ENCODE measurements around the gene NFIX. TPM values are rescaled to one million over a fixed set of nuclear protein-coding genes. Genes with fewer than 3 reads are reported as not detected.

NFIX gene
- total RNA-seq, 4 donors from 2014 or later: 32.3 to 81.2 (median 51.6) TPM

DNA sequence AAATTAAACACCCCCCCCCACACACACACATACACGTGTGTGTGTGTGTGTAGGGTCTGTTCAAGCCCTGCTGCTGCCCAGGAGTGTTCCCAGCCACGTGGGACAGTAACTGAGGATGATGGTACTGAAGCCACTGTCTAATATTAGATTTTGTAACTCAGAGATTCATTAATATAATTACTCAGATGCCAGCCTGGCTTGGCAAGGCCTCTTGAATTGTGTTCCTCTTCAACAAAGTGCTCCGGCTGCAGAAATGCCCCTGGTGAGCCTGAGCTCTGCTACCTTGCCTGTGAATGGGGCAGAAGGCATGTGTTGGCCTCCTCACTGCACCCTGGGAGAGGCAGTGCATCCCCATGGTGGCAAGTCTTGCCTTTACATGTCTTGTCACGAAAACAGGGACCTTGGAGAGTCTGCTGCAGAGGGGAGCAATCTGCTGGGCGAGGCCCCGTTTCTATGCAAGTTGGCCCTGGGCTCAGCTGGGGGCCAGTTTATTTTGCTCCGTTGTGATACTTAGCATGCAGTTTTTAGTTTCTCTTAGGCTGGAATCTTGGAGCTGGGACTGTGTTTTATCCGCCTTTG lies 44.0 kb downstream of the NFIX start:
- Histone ChIP-seq H3K4me3 (no peak overlapping the region), H3K4me1 (peaks cover 58 to 95% (median 66%) of the 10 kb centered on the region in 3 donors)

DNA sequence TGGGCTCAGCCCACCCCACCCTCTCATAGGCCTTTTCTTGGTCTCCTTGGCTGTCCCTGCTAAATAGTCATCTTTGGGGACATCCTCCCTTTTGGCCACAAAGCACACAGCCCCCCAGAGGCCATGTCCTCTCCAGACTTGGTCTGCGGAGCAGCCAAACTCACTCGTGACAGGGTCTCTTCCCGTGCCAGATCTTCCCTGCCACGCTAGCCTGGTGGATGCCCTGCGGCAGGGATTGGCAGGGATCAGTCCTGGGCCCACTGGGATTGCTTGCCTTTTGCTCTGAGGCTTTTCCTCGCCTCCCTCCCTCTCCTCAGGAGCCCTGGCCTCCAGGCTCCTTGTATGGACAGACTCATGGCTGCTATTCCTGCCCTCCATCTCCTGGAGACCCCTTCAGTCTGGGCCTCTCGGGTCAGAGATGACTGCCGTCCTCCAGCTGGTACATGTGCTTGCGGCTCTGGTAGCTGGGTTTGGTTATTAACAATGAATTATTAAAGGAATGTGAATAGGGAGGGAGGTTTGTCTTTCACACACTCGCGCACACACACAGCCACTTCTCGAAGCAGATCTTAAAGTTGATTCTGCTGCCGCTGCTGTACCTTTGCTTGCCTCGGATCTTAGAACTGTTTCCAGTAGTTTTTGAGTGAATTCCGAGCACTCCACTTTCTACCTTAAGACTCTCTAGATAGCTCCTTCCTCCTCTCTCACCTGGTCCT lies 45.1 kb downstream of the NFIX start:
- Histone ChIP-seq H3K27me3 (no peaks in the 10 kb centered on the region), H3K9me3 (no peaks in the 10 kb centered on the region), H3K27ac (peak overlapping the region; percentile 36 to 98 (median 80)), H3K36me3 (peaks cover 0 to 20% (median 0%) of the 10 kb centered on the region in 3 donors), H3K4me1 (peaks cover 63 to 95% (median 68%) of the 10 kb centered on the region in 3 donors), H3K4me3 (no peak overlapping the region)
- DNase-seq: no peak
- intact Hi-C loops (cut with DNase I): no loop called here
- TF ChIP-seq POLR2A (IDR thresholded peaks at IDR 0.05): no peak
- TF ChIP-seq, protein P1, sequence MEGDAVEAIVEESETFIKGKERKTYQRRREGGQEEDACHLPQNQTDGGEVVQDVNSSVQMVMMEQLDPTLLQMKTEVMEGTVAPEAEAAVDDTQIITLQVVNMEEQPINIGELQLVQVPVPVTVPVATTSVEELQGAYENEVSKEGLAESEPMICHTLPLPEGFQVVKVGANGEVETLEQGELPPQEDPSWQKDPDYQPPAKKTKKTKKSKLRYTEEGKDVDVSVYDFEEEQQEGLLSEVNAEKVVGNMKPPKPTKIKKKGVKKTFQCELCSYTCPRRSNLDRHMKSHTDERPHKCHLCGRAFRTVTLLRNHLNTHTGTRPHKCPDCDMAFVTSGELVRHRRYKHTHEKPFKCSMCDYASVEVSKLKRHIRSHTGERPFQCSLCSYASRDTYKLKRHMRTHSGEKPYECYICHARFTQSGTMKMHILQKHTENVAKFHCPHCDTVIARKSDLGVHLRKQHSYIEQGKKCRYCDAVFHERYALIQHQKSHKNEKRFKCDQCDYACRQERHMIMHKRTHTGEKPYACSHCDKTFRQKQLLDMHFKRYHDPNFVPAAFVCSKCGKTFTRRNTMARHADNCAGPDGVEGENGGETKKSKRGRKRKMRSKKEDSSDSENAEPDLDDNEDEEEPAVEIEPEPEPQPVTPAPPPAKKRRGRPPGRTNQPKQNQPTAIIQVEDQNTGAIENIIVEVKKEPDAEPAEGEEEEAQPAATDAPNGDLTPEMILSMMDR (IDR thresholded peaks at IDR 0.05): no peak
- 41 to 48% methylated on average over 9 to 12 of the region's 15 CpGs for WGBS, 2 donors

More for the DNA sequence above, 44.0 kb downstream of the NFIX start:
- Histone ChIP-seq H3K27me3 (no peaks in the 10 kb centered on the region), H3K27ac (peak overlapping the region; percentile 72 to 98 (median 90)), H3K9me3 (no peaks in the 10 kb centered on the region), H3K36me3 (peaks cover 0 to 20% (median 0%) of the 10 kb centered on the region in 3 donors)
- intact Hi-C loops (cut with DNase I): no loop called here
- DNase-seq: no peak
- 51 to 52% methylated on average over 7 to 8 of the region's 8 CpGs for WGBS, 2 donors
- TF ChIP-seq, protein P1 (IDR thresholded peaks at IDR 0.05): no peak
- TF ChIP-seq POLR2A (IDR thresholded peaks at IDR 0.05): no peak

DNA sequence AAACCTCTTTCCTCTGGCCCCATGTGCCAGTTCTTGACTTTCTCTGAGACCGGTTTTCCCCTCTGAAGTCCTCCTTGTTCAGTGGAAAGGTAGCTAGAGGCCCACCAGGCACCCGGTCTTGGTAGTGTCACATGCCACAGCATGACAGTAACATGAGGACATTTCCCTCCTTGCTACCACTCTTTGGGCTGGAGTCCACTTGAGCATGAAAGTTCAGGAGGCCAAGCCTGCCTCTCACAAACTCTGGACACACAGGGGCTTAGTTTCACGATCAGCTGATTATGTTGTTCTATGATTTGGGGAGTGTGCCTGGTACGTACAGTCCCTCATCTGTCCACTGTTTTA lies 45.6 kb downstream of the NFIX start:
- no peaks in the 10 kb centered on the region for H3K9me3 ChIP-seq
- peaks cover 0 to 20% (median 0%) of the 10 kb centered on the region in 3 donors for H3K36me3 ChIP-seq
- peaks cover 65 to 95% (median 70%) of the 10 kb centered on the region in 3 donors for H3K4me1 ChIP-seq
- H3K4me3 ChIP-seq: no peak overlapping the region
- 54 to 56% methylated on average over 4 of the region's 4 CpGs for WGBS, 2 donors
- peak overlapping the region in 3 of 4 donors; percentile 68 to 98 (median 91) for H3K27ac ChIP-seq
- no peak for DNase-seq
- intact Hi-C loops (cut with DNase I): no loop called here
- TF ChIP-seq, protein P1 (IDR thresholded peaks at IDR 0.05): no peak
- no peak for TF ChIP-seq POLR2A (IDR thresholded peaks at IDR 0.05)
- H3K27me3 ChIP-seq: no peaks in the 10 kb centered on the region

DNA sequence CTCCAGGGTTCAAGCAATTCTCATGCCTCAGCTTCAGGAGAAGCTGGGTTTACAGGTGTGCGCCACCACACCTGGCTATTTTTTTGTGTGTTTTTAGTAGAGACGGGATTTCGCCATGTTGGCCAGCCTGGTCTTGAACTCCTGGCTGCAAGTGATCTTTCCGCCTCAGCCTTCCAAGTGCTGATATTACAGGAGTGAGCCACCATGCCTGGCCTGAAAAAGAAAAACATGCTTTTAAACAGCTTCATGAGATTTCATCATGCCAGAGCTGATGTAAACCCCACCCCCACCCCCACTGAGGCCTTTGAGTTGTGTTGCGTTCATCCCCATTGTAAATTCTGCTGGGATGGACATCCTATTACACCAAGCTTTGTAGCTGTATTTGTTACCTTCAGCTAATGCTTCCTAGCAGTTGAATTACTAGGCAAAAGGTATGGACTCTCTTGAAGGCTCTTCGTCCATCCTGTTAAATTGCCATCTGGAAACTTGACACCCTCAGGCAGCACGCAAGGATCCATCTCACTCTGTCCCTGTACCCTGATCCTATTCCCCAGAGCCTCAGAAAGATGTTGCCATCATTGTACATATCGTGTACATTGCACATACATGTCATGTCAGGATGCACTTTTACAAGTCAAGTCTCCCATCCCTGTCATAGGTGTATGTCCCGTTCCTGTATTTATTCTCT lies 47.3 kb downstream of the NFIX start:
- Histone ChIP-seq H3K36me3 (peaks cover 0 to 18% (median 0%) of the 10 kb centered on the region in 3 donors), H3K4me1 (peaks cover 53 to 95% (median 59%) of the 10 kb centered on the region in 3 donors), H3K27me3 (no peaks in the 10 kb centered on the region), H3K9me3 (no peaks in the 10 kb centered on the region), H3K4me3 (no peak overlapping the region), H3K27ac (peak overlapping the region in 2 of 4 donors; percentile 8 to 29)
- intact Hi-C loops (cut with DNase I): no loop called here
- TF ChIP-seq POLR2A (IDR thresholded peaks at IDR 0.05): no peak
- TF ChIP-seq, protein P1 (IDR thresholded peaks at IDR 0.05): no peak
- 75 to 77% methylated on average over 8 to 9 of the region's 9 CpGs for WGBS, 2 donors
- no peak for DNase-seq

DNA sequence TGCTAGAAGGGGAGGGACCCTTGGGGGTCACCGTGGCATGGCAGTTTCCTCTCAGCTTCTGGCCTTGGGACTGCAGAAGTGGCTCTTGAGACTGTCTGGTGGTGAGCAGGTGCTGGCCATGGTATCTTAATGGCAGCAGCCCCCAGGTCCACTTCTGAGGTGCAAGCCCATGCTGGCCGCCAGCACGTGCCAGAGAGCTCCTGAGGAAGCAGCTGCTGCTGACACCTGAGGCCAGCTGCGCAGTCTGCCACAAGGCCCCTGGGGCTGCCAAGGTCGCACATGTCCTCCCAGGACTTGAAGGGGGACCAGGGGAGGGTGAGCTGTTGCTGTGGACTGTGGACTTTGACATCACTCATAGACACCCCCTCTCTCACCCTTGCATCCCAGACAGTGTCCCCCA lies 48.0 kb downstream of the NFIX start:
- TF ChIP-seq POLR2A (IDR thresholded peaks at IDR 0.05): no peak
- TF ChIP-seq, protein P1 (IDR thresholded peaks at IDR 0.05): no peak
- H3K4me1 ChIP-seq: peaks cover 48 to 95% (median 52%) of the 10 kb centered on the region in 3 donors
- H3K9me3 ChIP-seq: no peaks in the 10 kb centered on the region
- intact Hi-C loops (cut with DNase I): no loop called here
- no peak overlapping the region for H3K4me3 ChIP-seq
- DNase-seq: no peak
- peaks cover 0 to 25% (median 0%) of the 10 kb centered on the region in 3 donors for H3K36me3 ChIP-seq
- H3K27ac ChIP-seq: peak overlapping the region in 3 of 4 donors; percentile 8 to 86 (median 18)
- WGBS, 2 donors: 25 to 48% methylated on average over 1 to 3 of the region's 5 CpGs
- no peaks in the 10 kb centered on the region for H3K27me3 ChIP-seq
